LoVo (cell line): ENCODE data around the gene RAPGEF4.

Source experiments
- DNase-seq: peaks from one replicate; pipeline ENCODE4 v3.0.0-alpha.2; 2016; ENCODE audit warnings: low spot score

RAPGEF4 gene

GRCh38 chr2:172967036-172967982 lies 231.7 kb downstream of the RAPGEF4 start:
- no peak for DNase-seq

DNA sequence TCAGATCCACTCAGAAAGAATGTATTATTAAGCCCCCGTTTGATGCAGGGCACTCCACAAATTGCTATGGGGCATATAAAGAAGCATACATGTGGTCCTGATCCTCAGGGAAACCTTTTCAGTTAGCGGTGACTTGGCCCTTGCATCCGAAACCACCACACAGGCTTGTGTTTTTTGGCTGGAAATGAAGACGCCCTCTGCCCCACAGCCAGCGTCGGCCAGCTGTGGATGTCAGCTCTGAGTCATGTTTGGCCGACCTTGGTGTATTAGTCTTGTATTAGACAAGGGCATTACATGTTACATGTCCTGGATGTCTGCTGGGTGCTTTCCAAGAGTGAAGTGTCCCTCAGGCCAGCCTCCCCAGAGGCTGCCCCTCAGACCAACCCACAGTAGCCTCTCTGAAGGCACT lies 232.4 kb downstream of the RAPGEF4 start:
- no peak for DNase-seq

DNA sequence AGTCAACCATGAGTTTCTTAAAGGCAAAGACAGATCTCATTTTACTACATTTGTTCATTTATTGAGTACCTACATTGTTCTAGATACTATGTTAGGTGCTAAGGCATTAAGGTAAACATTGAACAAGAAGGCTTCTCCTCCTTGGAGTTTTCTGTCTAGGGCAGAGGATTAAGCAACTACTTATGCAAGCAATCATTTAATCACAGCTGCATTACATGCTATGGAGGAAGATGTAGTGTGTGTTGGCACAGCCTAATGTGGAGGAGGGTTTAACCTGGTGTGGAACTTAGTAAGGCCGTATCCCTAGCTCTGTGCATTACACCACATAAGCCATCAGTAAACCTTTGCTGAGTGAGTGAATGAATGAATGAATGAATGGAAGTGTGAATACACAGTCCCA lies 233.5 kb downstream of the RAPGEF4 start:
- no peak for DNase-seq

GRCh38 chr2:172969609-172970008 lies 234.0 kb downstream of the RAPGEF4 start:
- no peak for DNase-seq

GRCh38 chr2:172970660-172971059 lies 235.0 kb downstream of the RAPGEF4 start:
- DNase-seq = no peak

GRCh38 chr2:172972005-172972619 lies 236.5 kb downstream of the RAPGEF4 start:
- DNase-seq = peak; percentile 51

DNA sequence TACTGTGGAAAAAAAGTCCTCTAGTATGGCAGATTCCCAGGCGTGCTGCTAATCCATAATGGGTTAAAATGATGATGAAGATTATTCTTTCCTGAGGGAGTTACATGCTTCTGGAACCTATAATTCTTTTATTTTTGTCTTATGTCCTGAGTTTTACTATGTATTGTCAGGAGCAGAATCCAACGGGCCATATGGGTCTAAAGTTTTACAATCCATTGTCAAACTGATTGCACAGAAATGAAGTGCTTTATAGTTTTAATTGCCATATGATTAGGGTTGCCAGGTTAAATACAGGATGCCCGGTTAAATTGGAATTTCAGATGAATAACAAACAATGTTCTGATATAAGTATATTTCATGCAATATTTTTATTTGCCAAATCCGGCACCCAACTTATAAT lies 239.1 kb downstream of the RAPGEF4 start:
- no peak for DNase-seq

DNA sequence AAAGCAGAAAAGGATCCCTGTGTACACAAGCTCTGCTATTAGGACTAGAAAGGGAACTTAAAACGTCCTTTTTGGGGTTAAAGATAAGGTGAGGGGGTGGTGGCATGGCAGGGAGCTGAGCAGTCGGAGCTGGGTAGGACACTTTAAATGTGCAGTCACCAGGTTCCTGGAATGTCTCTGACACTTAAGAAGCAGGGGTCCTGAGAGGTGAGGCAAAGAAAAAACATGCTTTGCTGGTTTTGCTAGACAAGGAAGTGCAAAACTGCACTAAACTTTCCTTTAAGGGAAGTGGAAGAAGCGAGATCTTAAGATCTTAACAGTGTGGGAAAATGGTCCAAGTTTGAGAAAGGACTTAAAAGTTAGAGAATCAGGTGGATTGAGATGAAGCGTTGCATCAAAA lies 240.5 kb downstream of the RAPGEF4 start:
- no peak for DNase-seq

GRCh38 chr2:172976816-172977215 lies 241.2 kb downstream of the RAPGEF4 start:
- DNase-seq = no peak

GRCh38 chr2:172977270-172978062 lies 241.8 kb downstream of the RAPGEF4 start:
- no peak for DNase-seq

- no peak for DNase-seq
Observed at GRCh38 chr2:172978063-172978383, 242.4 kb downstream of the RAPGEF4 start.

- peak; percentile 35 for DNase-seq
Observed at GRCh38 chr2:172985139-172985892, 249.7 kb downstream of the RAPGEF4 start.

- DNase-seq = no peak
Observed at GRCh38 chr2:172986040-172986439, 250.4 kb downstream of the RAPGEF4 start.

GRCh38 chr2:172988728-172989127 lies 253.1 kb downstream of the RAPGEF4 start:
- no peak for DNase-seq

DNA sequence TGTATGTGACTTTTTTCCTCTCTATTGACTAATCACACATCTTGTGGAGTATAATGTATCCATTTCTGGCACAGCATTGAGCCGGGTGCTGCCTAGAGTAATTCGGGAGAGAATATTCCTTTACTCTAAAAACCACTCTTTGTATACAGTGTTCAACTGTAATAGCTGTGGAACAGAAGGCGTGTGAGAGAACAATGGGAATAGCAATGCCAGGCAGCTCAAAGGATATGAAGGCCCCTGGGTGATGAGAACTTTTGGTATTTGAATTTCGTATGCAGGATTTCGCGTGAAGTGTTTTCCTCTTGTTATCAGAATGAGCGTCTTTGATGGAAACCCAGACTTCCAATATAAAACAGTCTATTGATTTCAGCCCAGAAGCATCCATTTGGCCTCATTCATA lies 255.4 kb downstream of the RAPGEF4 start:
- no peak for DNase-seq

DNA sequence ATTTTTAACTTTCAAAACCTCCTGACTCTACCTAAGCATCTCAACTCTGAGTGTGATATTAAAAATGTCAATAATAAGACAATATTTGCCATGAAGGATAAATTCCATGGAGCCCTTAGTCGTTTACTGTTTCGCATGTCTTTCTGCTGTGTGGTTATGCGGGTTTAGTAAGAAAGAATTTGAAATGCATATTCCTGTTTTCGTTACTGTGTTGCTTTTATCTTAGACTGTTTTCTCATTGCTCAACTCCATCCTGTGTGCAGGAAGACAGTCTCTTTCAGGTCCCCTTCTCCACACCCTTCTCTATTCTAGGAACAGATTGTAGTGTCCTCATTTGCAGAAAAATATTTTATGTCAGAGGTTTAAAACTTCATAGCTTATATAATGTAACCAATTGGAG lies 257.5 kb downstream of the RAPGEF4 start:
- no peak for DNase-seq

DNA sequence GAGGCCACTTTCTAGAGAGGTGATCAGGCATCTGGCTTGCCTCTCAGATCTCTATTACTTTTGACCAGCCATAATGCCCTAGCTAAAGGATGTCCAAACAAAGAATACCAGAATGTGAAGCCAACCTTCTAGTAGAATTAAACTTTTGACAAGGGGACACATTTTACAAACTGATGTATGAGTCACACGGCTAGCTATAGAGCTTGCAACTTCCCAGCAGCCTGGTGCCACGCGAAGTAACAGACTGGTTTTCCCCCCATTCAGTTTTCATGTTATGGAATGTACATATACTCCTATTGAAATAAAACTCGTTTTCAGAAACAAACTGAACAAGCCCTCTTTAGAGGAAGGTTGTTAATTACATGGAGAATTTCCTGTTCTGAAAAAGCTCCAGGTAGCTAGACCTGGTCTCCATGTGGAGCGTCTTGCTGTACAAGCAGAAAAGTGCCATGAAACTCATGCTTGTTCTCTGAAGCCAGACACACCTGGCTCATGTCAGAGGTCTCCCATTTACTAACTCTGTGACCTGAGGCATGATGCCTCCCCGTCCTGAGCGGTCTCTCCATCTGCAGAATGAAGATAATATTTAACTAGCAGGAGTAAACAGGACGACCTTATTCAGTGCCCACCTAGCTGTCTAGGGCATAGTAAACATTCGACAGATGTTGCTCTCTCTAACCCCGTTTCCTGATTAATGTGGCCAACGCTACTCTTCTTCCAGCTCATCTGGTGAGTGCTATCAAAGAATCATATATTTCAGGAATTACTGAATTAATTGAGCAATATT lies 258.5 kb downstream of the RAPGEF4 start:
- DNase-seq = no peak

GRCh38 chr2:172994864-172995263 lies 259.2 kb downstream of the RAPGEF4 start:
- no peak for DNase-seq

DNA sequence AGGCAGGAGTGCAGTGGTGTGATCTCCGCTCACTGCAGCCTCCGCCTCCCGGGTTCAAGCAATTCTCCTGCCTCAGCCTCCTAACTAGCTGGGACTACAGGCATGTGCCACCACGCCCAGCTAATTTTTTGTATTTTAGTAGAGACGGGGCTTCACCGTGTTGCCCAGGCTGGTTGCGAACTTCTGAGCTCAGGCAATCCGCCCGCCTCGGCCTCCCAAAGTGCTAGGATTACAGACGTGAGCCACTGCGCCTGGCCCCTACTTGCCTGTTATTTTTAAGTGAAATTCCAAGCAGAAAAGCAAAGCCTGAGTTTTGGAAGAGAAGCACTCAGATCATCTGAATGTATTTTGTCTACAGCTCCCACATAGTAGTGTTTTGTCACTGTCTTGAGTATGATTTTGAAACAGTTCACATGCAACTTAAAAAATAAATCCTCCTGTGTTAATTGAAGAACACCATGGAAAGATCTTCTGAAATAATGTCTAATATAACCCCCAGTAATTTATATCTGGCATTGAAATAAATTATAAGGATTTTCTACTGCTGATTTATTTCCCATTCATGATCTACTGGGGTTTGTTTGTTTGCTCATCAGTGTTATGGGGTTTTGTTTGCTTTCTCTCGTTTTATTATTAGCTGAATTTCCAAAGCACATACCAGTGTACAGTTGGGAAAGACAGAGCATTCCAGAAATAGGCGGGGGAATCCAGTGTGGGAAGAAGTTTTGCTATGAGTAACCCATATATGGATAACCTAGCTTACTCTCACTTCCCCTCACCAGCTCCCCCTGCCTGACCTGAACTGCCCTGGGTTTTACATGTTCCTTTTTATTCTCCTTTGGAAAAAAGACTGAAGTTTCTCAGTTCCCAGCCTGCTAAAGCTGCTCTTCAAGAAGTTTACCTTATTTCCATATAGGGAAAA lies 259.9 kb downstream of the RAPGEF4 start:
- DNase-seq = peak; percentile 51

- no peak for DNase-seq
Observed at GRCh38 chr2:172996387-172996961, 260.8 kb downstream of the RAPGEF4 start.
